NCI-H1105 (cell line): ENCODE results near the gene LRRC45.

ENCODE experiments used
- DNase-seq: peaks from one replicate; lab custom pipeline; 2025; lab: John Stamatoyannopoulos, UW

Gene LRRC45

GRCh38 chr17:81993729-81994592, 29.1 kb upstream of the LRRC45 start:
- no peak for DNase-seq

GRCh38 chr17:81994593-81995462, 28.3 kb upstream of the LRRC45 start:
- no peak for DNase-seq

DNA sequence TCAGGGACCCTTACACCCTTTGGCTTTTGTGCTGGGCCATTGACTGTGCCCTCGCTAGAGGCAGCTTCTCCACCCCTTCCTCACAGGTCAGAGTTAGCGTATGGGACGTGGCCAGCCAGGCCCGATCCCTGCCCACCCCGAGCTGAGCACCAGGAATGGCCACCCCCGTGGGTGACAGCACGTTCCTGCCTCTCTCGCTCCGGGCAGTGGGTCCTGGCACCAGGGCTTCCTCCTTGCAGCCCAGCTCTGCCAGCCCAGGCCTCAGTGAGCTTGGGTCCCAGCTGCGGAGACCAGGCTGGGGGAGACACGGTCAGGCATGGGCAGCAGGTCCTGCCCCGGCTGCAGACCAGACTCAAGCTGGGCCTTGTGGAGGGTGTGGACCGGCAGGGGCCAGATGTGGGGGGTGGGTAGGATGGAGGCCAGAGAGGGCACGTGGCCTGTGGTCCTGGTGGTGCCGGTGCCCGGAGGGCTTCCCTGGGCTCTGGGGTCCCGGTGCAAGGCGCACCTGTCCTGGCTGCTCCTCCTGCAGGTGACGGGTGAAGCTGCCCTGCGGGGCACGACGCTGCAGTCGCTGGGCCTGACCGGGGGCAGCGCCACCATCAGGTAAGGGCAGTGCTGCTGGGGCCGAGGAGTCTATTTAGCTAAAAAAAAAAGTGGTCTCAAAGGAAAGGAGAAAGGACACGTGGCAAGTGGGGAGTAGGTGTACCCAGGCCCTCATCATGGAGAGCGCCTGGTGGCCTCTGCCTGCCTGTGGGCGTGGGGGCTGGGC, 27.5 kb upstream of the LRRC45 start:
- DNase-seq: no peak

DNA sequence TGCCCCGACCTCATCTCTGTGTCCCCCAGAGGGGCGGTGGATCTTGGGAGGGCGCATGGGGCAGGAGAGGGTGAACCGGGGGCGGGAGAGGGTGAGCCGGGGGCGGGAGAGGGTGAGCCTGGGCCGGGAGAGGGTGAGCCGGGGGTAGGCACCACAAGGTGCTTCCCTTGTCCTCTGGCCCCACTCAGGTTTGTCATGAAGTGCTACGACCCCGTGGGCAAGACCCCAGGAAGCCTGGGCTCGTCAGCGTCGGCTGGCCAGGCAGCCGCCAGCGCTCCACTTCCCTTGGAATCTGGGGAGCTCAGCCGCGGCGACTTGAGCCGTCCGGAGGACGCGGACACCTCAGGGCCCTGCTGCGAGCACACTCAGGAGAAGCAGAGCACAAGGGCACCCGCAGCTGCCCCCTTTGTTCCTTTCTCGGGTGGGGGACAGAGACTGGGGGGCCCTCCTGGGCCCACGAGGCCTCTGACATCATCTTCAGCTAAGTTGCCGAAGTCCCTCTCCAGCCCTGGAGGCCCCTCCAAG, 26.8 kb upstream of the LRRC45 start:
- no peak for DNase-seq

GRCh38 chr17:81996757-81997441, 26.2 kb upstream of the LRRC45 start:
- no peak for DNase-seq

DNA sequence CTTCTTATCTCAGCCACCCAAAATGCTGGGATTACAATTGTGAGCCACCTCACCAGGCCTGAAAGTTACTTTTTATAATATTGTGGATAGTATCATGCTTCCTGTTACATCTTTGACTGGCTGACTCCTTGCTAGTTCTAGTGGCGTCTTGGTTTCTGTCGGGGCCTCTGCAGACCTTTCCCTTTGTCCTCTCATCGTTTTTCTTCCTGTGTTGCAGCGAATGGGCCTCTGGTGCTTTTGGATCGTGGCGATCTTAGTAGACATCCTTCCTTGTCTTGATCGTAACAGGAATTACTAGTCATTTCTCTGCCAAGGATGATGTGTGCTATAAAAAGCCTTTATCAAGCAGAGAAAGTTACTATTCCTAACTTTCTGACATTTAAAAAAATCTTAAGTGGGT, 24.9 kb upstream of the LRRC45 start:
- DNase-seq: no peak

DNA sequence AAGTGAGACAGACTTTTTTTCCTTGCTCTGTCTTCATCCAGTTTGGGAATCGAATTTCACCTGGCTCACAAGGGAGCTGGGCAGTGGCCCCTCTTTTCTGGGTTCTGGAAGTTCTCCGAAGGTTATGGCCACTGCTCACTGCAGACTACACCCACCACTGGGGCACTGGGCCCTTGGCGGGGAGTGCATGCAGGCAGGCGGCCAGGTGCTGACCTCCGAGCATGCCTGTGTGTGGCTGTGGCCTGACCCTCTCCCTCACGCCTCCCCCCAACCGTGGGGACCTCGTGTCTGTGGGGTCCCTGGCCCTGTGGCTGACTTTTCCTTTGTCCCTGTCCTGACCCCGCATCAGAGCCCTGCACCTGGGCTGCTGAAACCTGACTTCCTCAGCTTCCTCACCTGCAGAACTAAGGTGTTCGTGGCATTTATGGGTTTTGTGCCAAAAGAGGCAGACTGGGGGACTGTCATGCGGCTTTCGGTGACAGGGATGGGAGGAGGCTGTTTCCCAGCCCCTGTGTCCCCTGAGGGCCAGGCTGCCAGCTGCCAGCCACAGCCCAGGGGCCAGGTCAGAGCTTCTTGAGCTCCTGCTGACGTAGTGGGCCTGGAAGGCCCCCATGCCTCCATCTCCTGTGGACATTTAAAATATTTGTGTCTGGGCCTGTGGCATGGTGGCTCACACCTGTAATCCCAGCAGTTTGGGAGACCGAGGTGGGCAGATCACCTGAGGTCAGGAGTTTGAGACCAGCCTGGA, 24.2 kb upstream of the LRRC45 start:
- DNase-seq: no peak

- no peak for DNase-seq
Measured at GRCh38 chr17:81999587-81999975, 23.5 kb upstream of the LRRC45 start.

GRCh38 chr17:81999976-82000802, 22.9 kb upstream of the LRRC45 start:
- no peak for DNase-seq

GRCh38 chr17:82000803-82001570, 22.1 kb upstream of the LRRC45 start:
- DNase-seq: no peak

- DNase-seq: no peak
Measured at GRCh38 chr17:82001571-82002056, 21.5 kb upstream of the LRRC45 start.

DNA sequence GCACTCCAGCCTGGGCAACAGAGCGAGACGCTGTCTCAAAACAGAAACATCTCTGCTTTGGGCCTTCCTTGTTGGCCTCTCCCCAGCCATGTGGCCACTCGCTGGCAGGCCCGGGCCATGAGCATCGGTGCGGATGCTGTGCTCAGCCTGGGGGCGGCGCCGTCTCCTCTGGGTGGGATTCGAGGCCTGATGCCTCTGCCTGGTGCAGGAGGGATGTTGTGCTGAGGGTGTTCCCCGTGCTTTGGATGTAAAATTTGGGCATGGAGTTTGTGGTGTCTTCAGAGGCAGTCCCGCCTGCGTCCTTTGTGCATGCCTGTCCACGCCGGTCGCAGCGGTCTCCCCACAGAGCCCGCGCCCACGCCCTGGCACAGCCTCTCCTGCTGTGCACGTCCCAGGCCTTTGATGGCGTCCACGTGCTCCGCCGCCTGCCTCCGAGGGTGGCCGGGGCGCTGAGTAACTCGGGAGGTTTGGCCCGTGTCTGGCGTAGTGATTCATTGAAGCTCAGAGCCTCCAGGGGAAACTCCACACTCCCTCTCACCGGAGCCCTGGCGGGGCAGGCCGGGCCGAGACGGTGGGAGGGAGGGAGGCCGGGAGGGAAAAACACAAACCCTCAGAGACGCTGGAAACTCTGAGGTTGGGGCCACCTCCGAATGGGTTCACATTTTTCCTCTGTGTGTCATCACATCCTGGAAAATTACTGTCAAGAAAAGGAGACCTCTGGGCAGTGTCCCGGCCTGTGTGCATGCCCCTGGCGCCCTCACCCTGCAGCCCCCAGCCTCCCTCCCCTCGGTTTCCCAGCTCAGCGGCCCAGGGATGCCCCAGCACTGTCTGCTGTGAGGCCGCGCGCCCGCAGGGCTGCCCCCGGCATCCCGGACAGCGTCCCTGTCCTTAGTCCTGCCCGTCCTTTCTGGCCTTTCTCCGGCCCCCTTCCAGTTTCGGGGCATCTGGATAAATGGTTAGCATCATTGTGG, 19.4 kb upstream of the LRRC45 start:
- no peak for DNase-seq

DNA sequence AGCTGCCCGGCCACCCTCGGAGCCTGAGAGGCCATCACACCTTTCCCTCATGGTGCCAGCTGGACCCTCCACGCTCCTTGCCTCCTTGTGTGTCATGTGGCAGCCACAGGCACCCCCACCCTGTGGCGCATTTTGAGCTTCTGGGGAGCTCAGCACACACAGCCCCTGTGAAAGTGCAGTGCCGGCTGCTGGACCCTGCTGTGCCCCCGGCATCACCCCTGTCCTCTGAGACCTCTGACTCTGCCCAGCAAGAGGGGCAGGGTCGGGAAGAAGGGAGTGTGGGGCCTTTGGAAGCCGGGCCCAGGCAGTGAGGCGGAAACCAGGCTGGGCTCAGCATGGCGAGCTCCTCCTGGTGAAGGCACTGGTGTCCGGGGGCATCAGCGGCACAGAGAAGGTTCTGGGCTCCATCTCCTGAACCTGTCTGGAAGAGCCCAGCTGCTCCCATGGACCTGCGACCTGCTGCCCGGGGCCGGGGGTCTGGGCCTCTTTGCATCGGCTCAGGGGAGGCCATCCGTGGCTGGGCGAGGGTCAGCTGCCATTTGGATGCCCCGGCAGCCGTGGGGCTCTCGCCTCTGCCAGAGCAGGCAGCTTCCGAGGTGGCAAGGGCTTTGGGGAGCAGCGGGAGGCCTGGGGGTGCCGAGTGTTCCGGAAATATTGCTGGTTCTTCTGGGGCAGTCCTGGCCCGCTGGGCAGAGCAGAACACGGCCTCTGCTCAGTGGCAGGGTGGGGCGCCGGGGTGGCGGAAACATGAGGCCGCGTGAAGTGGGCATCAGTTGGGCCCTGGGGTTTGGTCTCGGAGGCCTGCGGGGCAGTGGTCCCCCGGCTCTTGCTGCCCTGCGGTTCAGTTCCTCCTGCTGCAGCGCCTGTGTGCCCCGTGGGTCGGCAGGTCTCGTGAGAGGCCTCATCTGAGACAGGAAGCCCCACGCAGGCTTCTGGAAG, 18.3 kb upstream of the LRRC45 start:
- no peak for DNase-seq

GRCh38 chr17:82005701-82006348, 17.3 kb upstream of the LRRC45 start:
- DNase-seq: no peak

DNA sequence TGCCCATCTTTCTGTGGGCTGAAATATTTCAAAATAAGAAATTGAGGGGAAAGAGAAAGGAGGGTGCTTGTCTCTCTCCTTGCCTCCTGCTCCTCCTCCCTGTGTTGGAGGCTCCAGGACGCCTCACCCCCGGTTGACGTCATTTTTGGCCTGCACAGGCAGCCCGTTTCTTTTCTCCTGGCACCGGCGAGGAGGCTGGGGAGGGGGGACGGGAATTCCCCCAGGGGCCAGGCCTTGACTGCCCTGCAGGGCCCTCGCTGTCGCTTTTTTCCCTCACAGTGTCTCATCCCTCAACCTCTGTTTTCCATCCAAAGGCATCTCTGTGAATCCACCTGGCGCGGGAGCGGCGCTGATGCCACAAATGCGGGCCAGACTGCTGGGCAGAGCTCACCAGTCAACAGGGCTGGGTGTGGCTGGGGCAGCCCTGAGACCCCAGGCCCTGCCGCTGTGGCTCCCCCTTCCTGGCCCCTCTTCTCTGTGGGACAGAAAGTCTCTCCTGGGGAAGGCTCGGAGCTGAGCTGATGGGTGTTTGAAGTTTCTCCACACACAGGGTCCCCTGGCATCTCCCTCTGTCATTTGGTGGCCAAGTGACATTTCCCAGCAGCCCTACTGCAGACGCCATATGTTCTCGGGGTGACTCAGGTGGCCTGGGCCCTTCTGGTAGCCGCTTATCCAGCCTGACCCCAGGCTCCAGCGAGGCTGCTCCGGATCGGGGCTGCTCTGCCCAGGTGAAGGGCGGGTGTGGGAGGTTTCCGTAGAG, 16.5 kb upstream of the LRRC45 start:
- DNase-seq: no peak

GRCh38 chr17:82007228-82007494, 15.9 kb upstream of the LRRC45 start:
- no peak for DNase-seq
